ENCODE data around the gene ALAD.

Gene ALAD

GRCh38 chr9:113352006-113352405, 49.1 kb downstream of the ALAD start:
- TF ChIP-seq CTCF (IDR thresholded peaks at IDR 0.05) = no peak

GRCh38 chr9:113350937-113351336, 50.1 kb downstream of the ALAD start:
- TF ChIP-seq CTCF (IDR thresholded peaks at IDR 0.05) = no peak

GRCh38 chr9:113350107-113350661, 50.9 kb downstream of the ALAD start:
- no peak for TF ChIP-seq CTCF (IDR thresholded peaks at IDR 0.05)

- no peak for TF ChIP-seq CTCF (IDR thresholded peaks at IDR 0.05)
Observed at GRCh38 chr9:113349445-113350094, 51.5 kb downstream of the ALAD start, which contains the start of gene BSPRY. BSPRY (plus strand) TSS chr9:113349541; CDS start chr9:113349580, 39 bp downstream.

GRCh38 chr9:113349066-113349444, 52.0 kb downstream of the ALAD start:
- no peak for TF ChIP-seq CTCF (IDR thresholded peaks at IDR 0.05)

GRCh38 chr9:113348437-113348836, 52.6 kb downstream of the ALAD start:
- TF ChIP-seq CTCF (IDR thresholded peaks at IDR 0.05) = no peak

GRCh38 chr9:113345671-113346070, 55.4 kb downstream of the ALAD start:
- TF ChIP-seq CTCF (IDR thresholded peaks at IDR 0.05) = no peak

Measured in LNCAP (cell line).